ENCODE results near the gene MCHR2. TPM values are rescaled to one million over a fixed set of nuclear protein-coding genes. Genes with fewer than 3 reads are reported as not detected.

Gene MCHR2
- total RNA-seq, 1 experiment from 2014 or later = not detected

DNA sequence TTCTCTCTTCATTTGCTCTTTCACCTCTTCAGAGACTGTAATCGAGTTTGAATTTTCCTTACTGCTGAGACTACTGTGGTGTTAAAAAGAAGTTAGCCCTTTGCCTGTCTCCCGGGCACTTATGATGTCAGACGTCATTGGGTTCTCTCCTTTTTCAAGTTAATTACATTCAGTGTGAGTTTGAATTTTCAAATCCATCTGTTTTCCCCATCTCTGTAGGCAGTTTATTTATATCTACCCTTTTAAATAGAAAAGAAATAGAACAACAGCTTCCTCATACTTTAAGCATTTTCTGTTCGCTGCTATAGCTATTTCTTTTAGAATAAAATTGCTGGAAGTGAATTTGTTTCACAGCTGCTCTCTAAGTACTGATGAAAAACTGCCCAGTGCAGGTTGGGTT is 81.4 kb downstream of the MCHR2 start:
- no peaks in the 10 kb centered on the region for H3K4me1 Mint-ChIP-seq (ENCODE audit: insufficient read depth, unreplicated experiment)
- H3K9me3 Mint-ChIP-seq (ENCODE audit: unreplicated experiment) = no peaks in the 10 kb centered on the region
- no peak overlapping the region for H3K4me3 Mint-ChIP-seq (ENCODE audit: unreplicated experiment)
- ChIA-PET CTCF (no interaction called here), POLR2A (no interaction called here)
- DNase-seq (ENCODE audit: unreplicated experiment) = no peak
- H3K27ac Mint-ChIP-seq (ENCODE audit: low read depth, unreplicated experiment) = no peak overlapping the region
- BruUV-seq (replicated peaks) = no TSS peak
- TF ChIP-seq, protein P1, sequence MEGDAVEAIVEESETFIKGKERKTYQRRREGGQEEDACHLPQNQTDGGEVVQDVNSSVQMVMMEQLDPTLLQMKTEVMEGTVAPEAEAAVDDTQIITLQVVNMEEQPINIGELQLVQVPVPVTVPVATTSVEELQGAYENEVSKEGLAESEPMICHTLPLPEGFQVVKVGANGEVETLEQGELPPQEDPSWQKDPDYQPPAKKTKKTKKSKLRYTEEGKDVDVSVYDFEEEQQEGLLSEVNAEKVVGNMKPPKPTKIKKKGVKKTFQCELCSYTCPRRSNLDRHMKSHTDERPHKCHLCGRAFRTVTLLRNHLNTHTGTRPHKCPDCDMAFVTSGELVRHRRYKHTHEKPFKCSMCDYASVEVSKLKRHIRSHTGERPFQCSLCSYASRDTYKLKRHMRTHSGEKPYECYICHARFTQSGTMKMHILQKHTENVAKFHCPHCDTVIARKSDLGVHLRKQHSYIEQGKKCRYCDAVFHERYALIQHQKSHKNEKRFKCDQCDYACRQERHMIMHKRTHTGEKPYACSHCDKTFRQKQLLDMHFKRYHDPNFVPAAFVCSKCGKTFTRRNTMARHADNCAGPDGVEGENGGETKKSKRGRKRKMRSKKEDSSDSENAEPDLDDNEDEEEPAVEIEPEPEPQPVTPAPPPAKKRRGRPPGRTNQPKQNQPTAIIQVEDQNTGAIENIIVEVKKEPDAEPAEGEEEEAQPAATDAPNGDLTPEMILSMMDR (IDR thresholded peaks at IDR 0.05; ENCODE audit: unreplicated experiment) = no peak
- H3K27me3 Mint-ChIP-seq (ENCODE audit: insufficient read depth, unreplicated experiment) = no peaks in the 10 kb centered on the region
- no peaks in the 10 kb centered on the region for H3K36me3 Mint-ChIP-seq (ENCODE audit: insufficient read depth, unreplicated experiment)
- intact Hi-C loops (cut with micrococcal nuclease) = no loop called here

DNA sequence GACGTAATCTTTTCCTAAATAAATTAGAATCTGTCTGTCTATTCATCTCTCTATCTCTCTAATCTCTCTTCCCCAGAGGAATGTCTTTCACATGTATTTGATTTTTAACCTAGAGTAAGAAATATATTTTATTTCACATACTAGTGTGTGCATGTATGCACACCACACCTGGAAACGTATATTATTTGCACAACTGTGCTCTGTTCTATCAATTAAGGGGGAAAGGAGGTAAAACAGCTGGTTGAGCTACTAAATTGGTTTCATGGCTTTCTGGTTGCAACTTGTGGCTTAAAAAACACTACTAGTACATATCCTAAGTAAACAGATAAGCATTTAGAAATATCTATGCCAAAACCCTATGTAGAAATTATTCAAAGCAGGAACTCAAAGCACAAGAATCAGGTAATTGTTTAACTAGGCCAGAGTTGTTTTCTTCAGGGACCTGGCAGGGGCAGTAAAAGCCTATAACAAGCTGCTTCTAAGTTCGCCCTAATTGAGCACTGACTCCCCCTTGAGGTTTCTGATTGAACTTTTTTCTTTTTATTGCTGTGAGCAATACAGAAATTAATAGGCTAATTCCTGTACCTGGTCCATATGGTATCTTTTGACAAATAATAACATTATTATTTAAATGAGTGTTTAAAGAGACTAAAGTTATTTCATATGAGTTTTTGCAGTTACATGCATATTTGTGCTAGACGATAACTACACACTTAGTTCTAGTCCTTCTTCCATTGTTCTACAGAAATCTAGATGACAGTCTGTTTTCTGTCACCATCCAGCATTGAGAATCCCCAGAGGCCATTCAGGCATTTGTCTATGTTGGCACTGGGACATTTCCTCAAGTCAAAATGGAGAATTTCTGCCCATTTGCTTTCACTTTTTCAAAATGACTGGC is 88.6 kb downstream of the MCHR2 start:
- POLR2A ChIA-PET = no interaction called here
- no TSS peak for BruUV-seq (replicated peaks)
- H3K4me1 Mint-ChIP-seq (ENCODE audit: insufficient read depth, unreplicated experiment) = no peaks in the 10 kb centered on the region

DNA sequence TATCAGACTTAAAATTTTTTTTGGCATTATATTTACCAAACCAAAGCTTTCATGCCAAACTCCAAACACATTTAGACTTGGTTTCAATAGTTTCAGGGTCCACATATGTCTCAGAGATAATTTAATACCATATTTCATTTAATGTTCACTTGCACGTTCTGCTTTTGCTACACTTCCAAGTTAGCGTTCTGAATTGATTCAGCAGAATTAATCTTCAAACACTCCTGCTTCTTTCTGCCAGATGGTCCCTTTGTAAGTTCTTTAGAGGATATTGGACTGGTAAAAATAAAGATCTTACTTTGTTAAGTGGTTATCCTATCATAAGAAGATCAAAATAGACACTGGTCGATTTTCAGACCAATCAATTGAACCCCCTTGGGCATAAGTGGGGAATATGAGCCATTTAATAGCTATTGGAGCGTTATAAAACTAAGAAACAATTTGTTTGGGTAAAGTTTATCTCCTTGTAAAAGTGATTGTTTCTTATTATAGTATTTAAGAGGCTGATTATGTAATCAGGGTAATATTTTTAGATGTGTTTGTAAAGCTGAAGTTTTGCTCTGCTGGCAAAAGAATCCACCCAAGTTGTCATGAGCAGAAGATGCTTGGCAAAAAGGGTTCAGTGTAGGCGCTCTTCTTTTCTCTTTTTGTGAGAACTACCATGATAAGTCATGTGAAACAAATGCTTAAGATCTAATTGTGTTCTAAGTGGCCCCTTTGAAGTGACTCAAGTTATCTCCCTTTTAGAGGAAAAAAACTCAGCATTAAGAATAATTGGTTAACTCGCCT is 92.2 kb downstream of the MCHR2 start:
- Mint-ChIP-seq H3K4me3 (ENCODE audit: unreplicated experiment) (no peak overlapping the region), H3K27me3 (ENCODE audit: insufficient read depth, unreplicated experiment) (no peaks in the 10 kb centered on the region), H3K27ac (ENCODE audit: low read depth, unreplicated experiment) (no peak overlapping the region), H3K9me3 (ENCODE audit: unreplicated experiment) (peaks cover 8% of the 10 kb centered on the region), H3K4me1 (ENCODE audit: insufficient read depth, unreplicated experiment) (no peaks in the 10 kb centered on the region), H3K36me3 (ENCODE audit: insufficient read depth, unreplicated experiment) (no peaks in the 10 kb centered on the region)
- TF ChIP-seq, protein P1 (IDR thresholded peaks at IDR 0.05; ENCODE audit: unreplicated experiment) = no peak
- intact Hi-C loops (cut with micrococcal nuclease) = no loop called here
- BruUV-seq (replicated peaks) = no TSS peak
- POLR2A ChIA-PET = interaction anchor here (0.6 to 0.7 kb wide), 2 partner anchors 28 to 80 kb away, joined by 3 read pairs; no protein-coding TSS in a partner anchor
- no peak for DNase-seq (ENCODE audit: unreplicated experiment)
- CTCF ChIA-PET = interaction anchor here (0.7 kb wide), 1 partner anchor 518 kb away, joined by 7 read pairs; no protein-coding TSS in a partner anchor

More for the DNA sequence above, 88.6 kb downstream of the MCHR2 start:
- Mint-ChIP-seq H3K4me3 (ENCODE audit: unreplicated experiment) (no peak overlapping the region), H3K9me3 (ENCODE audit: unreplicated experiment) (no peaks in the 10 kb centered on the region), H3K27ac (ENCODE audit: low read depth, unreplicated experiment) (no peak overlapping the region), H3K36me3 (ENCODE audit: insufficient read depth, unreplicated experiment) (no peaks in the 10 kb centered on the region), H3K27me3 (ENCODE audit: insufficient read depth, unreplicated experiment) (no peaks in the 10 kb centered on the region)
- peak; percentile 71 for DNase-seq (ENCODE audit: unreplicated experiment)
- intact Hi-C loops (cut with micrococcal nuclease) = loop anchor here (1.0 to 5.0 kb wide), 3 partner anchors 37 to 194 kb away; no protein-coding TSS in a partner anchor
- TF ChIP-seq, protein P1 (IDR thresholded peaks at IDR 0.05; ENCODE audit: unreplicated experiment) = peak; percentile 74
- CTCF ChIA-PET = interaction anchor here (0.6 to 4.0 kb wide), 24 partner anchors 9 to 669 kb away, joined by 3 to 57 read pairs (median 4); no protein-coding TSS in a partner anchor

DNA sequence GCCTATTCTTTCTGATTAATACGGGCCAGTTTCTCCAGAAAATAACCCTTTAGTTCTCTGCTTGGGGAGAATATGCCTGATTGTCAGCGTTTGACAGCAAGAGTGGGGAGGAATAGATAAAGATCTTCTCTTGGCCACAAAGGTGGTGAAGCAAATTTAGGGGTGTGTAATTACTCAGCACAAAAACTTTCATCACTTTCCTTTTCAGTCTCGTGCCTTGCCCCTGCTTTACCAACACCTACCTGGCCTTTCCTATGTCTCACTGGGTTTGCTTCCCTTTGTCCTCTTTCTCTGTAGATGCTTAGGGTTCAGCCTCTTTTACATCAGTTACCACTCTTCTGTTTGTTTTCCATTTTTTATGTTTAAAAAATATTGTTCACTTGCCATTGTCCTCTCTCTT is 99.2 kb downstream of the MCHR2 start:
- ChIA-PET POLR2A (no interaction called here), CTCF (no interaction called here)
- intact Hi-C loops (cut with micrococcal nuclease) = no loop called here
- H3K36me3 Mint-ChIP-seq (ENCODE audit: insufficient read depth, unreplicated experiment) = no peaks in the 10 kb centered on the region
- H3K4me3 Mint-ChIP-seq (ENCODE audit: unreplicated experiment) = no peak overlapping the region
- no TSS peak for BruUV-seq (replicated peaks)
- TF ChIP-seq, protein P1 (IDR thresholded peaks at IDR 0.05; ENCODE audit: unreplicated experiment) = no peak
- DNase-seq (ENCODE audit: unreplicated experiment) = no peak
- H3K27ac Mint-ChIP-seq (ENCODE audit: low read depth, unreplicated experiment) = no peak overlapping the region
- no peaks in the 10 kb centered on the region for H3K27me3 Mint-ChIP-seq (ENCODE audit: insufficient read depth, unreplicated experiment)
- no peaks in the 10 kb centered on the region for H3K4me1 Mint-ChIP-seq (ENCODE audit: insufficient read depth, unreplicated experiment)
- peaks cover 8% of the 10 kb centered on the region for H3K9me3 Mint-ChIP-seq (ENCODE audit: unreplicated experiment)

Measured in MCF 10A (cell line).